ENCODE measurements around the gene SUSD6. TPM values are rescaled to one million over a fixed set of nuclear protein-coding genes. Genes with fewer than 3 reads are reported as not detected.

The SUSD6 gene
- total and polyA plus RNA-seq, 9 of the 15 experiments (the other 6 are each of a cell fraction or from before 2014, with no cell fraction given): 2.9 to 20.7 (median 5.6) TPM

DNA sequence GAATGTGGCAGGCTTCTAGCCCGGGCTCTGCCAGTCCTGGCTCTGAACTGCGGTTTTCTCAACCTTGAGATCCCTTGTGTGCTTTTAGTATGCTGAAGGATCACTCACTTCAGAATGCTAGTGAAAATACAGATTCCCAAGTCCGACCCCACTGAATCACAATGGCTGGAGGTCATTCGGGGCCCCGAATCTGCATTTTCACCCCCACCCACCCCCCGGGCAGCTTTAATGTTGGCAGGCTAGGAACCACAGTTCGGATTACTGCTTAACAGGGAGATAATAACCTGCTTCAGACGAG is 573 bp upstream of the SUSD6 start:
- ATAC-seq (no peak), FAIRE-seq (no peak), DNase-seq (ENCODE audit: extremely low read depth in 1 of 4, low spot score in 3 of 4) (no peak)
- H3K27me3 ChIP-seq (ENCODE audit: control insufficient read depth in 2 of 2, insufficient read depth in 2 of 2, low read length in 2 of 2): no peaks in the 10 kb centered on the region
- peak overlapping the region; percentile 90 for H3K4me2 ChIP-seq (ENCODE audit: insufficient read depth, low read length)
- WGBS (ENCODE audit: insufficient coverage, low coverage, missing lambda C conversion rate): 4% methylated on average over 8 of the region's 8 CpGs
- H3K9me3 ChIP-seq (replicated peaks; ENCODE audit: control insufficient read depth, insufficient read depth, low read depth, low read length): no peaks in the 10 kb centered on the region
- peak overlapping the region; percentile 63 for H3K27ac ChIP-seq (ENCODE audit: extremely low read depth, low read depth, low read length)
- peak overlapping the region; percentile 94 for H2AFZ ChIP-seq (ENCODE audit: low read depth, low read length)
- H3K9ac ChIP-seq (ENCODE audit: insufficient read depth in 1 of 2, low read depth in 2 of 2, low read length in 2 of 2): peak overlapping the region; percentile 66 to 85; a peak in 3 of 4 replicates
- peaks cover 45% of the 10 kb centered on the region for H3K79me2 ChIP-seq (ENCODE audit: control insufficient read depth, insufficient read depth, low read length)
- BruUV-seq (replicated peaks): TSS peak; percentile 70
- peaks cover 24 to 30% of the 10 kb centered on the region in 2 experiments for H3K4me1 ChIP-seq (replicated peaks in 1 of 2; ENCODE audit: control insufficient read depth in 2 of 2, insufficient read depth in 2 of 2, low read length in 2 of 2)
- peak overlapping the region; percentile 53 for H3K4me3 ChIP-seq
- in situ Hi-C loops (cut with MboI) (no loop called here), intact Hi-C loops (cut with micrococcal nuclease) (loop anchor here (5.0 kb wide), 1 partner anchor 86 kb away; no protein-coding TSS in a partner anchor)
- H3K9me1 ChIP-seq (ENCODE audit: control insufficient read depth, insufficient read depth, low read length): no peaks in the 10 kb centered on the region
- ChIA-PET CTCF (ENCODE audit: low intra/inter-chr PET ratio) (no interaction called here), POLR2A (interaction anchor here (0.7 to 1.2 kb wide), 3 partner anchors 28 to 156 kb away, joined by 4 read pairs; partner anchors contain the start of gene SRSF5)
- H3K36me3 ChIP-seq (ENCODE audit: control insufficient read depth, insufficient read depth, low read length): peaks cover 18% of the 10 kb centered on the region; the same call in 2 of the 3 replicates
- H4K20me1 ChIP-seq (replicated peaks; ENCODE audit: control insufficient read depth, insufficient read depth, low read length): no peaks in the 10 kb centered on the region
- TF ChIP-seq RBM15 (IDR thresholded peaks at IDR 0.05; ENCODE audit: insufficient read depth, low read length) (no peak), SUPT5H (IDR thresholded peaks at IDR 0.05) (no peak), PHF8 (IDR thresholded peaks at IDR 0.05; ENCODE audit: borderline replicate concordance, low read length) (0 out of 2 replicates have a peak, but pooled peaks have one; percentile 10), NR2C2 (CRISPR knock-in tag; IDR thresholded peaks at IDR 0.05) (no peak), NR2C2 (tag; IDR thresholded peaks at IDR 0.05) (peak; percentile 84), PML (IDR thresholded peaks at IDR 0.05; ENCODE audit: low read length) (no peak), KLF16 (IDR thresholded peaks at IDR 0.05) (no peak), CBFA2T3 (IDR thresholded peaks at IDR 0.05) (peak; percentile 69), KAT8 (IDR thresholded peaks at IDR 0.05; ENCODE audit: low read depth) (no peak), BDP1 (IDR thresholded peaks at IDR 0.05; ENCODE audit: insufficient read depth, insufficient read length) (no peak), YY1 (IDR thresholded peaks at IDR 0.05; ENCODE audit: borderline replicate concordance in 1 of 3, control insufficient read depth in 1 of 3, extremely low read depth in 1 of 3, insufficient read depth in 3 of 3, insufficient read length in 1 of 3, insufficient replicate concordance in 2 of 3, low read depth in 1 of 3, low read length in 2 of 3) (no peak), ZKSCAN8 (CRISPR knock-in tag; IDR thresholded peaks at IDR 0.05) (no peak), ZNF408 (CRISPR knock-in tag; IDR thresholded peaks at IDR 0.05; ENCODE audit: low read depth) (no peak), NR2C1 (IDR thresholded peaks at IDR 0.05) (peak; percentile 39; the same call in 1 of the 2 replicates), NR2C1 (tag; IDR thresholded peaks at IDR 0.05) (peak; percentile 28; the same call in 1 of the 2 replicates), MAFF (IDR thresholded peaks at IDR 0.05; ENCODE audit: low read length) (no peak)
- TF ChIP-seq, protein P1, sequence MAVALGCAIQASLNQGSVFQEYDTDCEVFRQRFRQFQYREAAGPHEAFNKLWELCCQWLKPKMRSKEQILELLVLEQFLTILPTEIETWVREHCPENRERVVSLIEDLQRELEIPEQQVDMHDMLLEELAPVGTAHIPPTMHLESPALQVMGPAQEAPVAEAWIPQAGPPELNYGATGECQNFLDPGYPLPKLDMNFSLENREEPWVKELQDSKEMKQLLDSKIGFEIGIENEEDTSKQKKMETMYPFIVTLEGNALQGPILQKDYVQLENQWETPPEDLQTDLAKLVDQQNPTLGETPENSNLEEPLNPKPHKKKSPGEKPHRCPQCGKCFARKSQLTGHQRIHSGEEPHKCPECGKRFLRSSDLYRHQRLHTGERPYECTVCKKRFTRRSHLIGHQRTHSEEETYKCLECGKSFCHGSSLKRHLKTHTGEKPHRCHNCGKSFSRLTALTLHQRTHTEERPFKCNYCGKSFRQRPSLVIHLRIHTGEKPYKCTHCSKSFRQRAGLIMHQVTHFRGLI (CRISPR knock-in tag; IDR thresholded peaks at IDR 0.05): no peak
- TF ChIP-seq, protein P2, sequence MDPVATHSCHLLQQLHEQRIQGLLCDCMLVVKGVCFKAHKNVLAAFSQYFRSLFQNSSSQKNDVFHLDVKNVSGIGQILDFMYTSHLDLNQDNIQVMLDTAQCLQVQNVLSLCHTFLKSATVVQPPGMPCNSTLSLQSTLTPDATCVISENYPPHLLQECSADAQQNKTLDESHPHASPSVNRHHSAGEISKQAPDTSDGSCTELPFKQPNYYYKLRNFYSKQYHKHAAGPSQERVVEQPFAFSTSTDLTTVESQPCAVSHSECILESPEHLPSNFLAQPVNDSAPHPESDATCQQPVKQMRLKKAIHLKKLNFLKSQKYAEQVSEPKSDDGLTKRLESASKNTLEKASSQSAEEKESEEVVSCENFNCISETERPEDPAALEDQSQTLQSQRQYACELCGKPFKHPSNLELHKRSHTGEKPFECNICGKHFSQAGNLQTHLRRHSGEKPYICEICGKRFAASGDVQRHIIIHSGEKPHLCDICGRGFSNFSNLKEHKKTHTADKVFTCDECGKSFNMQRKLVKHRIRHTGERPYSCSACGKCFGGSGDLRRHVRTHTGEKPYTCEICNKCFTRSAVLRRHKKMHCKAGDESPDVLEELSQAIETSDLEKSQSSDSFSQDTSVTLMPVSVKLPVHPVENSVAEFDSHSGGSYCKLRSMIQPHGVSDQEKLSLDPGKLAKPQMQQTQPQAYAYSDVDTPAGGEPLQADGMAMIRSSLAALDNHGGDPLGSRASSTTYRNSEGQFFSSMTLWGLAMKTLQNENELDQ (CRISPR knock-in tag; IDR thresholded peaks at IDR 0.05; ENCODE audit: borderline replicate concordance): no peak
- TF ChIP-seq, protein P3, sequence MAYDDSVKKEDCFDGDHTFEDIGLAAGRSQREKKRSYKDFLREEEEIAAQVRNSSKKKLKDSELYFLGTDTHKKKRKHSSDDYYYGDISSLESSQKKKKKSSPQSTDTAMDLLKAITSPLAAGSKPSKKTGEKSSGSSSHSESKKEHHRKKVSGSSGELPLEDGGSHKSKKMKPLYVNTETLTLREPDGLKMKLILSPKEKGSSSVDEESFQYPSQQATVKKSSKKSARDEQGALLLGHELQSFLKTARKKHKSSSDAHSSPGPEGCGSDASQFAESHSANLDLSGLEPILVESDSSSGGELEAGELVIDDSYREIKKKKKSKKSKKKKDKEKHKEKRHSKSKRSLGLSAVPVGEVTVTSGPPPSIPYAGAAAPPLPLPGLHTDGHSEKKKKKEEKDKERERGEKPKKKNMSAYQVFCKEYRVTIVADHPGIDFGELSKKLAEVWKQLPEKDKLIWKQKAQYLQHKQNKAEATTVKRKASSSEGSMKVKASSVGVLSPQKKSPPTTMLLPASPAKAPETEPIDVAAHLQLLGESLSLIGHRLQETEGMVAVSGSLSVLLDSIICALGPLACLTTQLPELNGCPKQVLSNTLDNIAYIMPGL (CRISPR knock-in tag; IDR thresholded peaks at IDR 0.05): no peak
